AG10803 (cell line): Measurements from ENCODE around the gene PLG.
"Not testable (repeated sequence)": the region's sequence is repeated elsewhere in the genome, so short reads cannot be mapped to it uniquely, and the experiment has no call there.

Experiments
- DNase-seq: peaks from one replicate; pipeline ENCODE4 v3.0.0; 2010; ENCODE audit warnings: low read depth
- H3K4me3 ChIP-seq: 2 replicates; pipeline ENCODE4 v1.5.1; 2011; ENCODE audit warnings: mild to moderate bottlenecking, low read length, control low read depth
- CTCF ChIP-seq: conservative IDR thresholded peaks from 2 replicates; pipeline ENCODE4 v1.5.1; 2011; ENCODE audit warnings: mild to moderate bottlenecking, low read length, control low read depth, inconsistent platforms

Gene PLG

DNA sequence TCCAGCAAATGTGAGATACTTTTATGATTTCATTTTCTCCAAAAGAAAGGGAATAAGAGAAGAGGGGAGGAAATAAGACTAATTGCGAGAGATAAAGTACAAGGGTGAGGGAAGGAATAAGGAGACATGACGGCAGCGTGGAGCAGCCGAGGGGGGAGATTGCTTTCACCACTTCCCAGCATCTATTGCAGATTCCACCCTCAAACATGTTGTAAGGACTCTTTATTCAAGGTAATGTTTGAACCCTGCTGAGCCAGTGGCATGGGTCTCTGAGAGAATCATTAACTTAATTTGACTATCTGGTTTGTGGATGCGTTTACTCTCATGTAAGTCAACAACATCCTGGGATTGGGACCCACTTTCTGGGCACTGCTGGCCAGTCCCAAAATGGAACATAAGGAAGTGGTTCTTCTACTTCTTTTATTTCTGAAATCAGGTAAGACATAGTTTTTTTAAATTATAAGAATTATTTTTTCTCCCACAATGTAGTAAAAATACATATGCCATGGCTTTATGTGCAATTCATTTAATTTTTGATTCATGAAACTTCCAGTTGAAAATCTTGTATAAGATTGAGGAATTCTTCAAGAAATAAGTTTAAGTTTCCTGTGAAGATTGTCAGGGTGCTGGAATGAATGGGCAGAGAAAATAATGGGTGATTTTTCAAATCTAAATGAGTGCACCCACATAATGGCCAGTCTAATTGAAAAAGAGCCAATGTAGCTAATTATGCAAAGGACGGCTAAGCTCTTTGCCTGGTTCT is at the start of gene PLG:
TSS of gene PLG (plus strand) at position 327 of the 763 bp plus-strand sequence. CDS start at position 388, 61 bp downstream.
- not testable (repeated sequence) for H3K4me3 ChIP-seq, DNase-seq

- TF ChIP-seq CTCF = no peak
- H3K4me3 ChIP-seq = no peak overlapping the region
- no peak for DNase-seq
Observed at GRCh38 chr6:160659562-160659961, 42.5 kb upstream of the PLG start.

DNA sequence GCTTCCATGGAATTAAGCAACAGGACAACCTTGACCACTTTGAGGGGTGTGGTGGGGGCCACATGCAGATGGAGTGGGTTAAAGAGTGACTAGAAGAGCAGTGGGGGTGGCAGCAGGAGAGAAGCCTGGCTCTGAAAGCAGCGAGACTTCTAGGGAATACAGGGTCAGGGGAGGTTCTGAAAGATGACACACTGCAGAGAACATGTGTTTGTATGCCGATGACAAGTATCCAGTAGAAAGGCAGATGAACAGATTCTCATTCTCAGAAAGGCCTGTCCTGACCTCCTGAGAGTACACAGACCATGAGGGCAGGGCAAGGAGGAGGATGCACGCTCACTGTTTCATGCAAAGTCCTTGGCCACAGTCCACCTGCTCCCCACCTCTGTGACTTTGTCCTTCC is 40.8 kb upstream of the PLG start:
- no peak for DNase-seq
- H3K4me3 ChIP-seq = no peak overlapping the region
- TF ChIP-seq CTCF = no peak

- no peak for TF ChIP-seq CTCF
- no peak overlapping the region for H3K4me3 ChIP-seq
- DNase-seq = no peak
Observed at GRCh38 chr6:160662429-160662828, 39.6 kb upstream of the PLG start.

GRCh38 chr6:160662842-160663241 is 39.2 kb upstream of the PLG start:
- TF ChIP-seq CTCF = no peak
- no peak overlapping the region for H3K4me3 ChIP-seq
- no peak for DNase-seq

GRCh38 chr6:160664198-160664597 is 37.8 kb upstream of the PLG start, which contains the start of gene LPA:
TSS of gene LPA (minus strand) at chr6:160664275. CDS start at chr6:160664214, 61 bp downstream.
- not testable (repeated sequence) for H3K4me3 ChIP-seq, DNase-seq

- no peak for DNase-seq
- H3K4me3 ChIP-seq = no peak overlapping the region
- TF ChIP-seq CTCF = no peak
Observed at GRCh38 chr6:160667639-160668481, 34.2 kb upstream of the PLG start.

GRCh38 chr6:160668589-160668988 is 33.5 kb upstream of the PLG start:
- H3K4me3 ChIP-seq = no peak overlapping the region
- TF ChIP-seq CTCF = no peak
- DNase-seq = no peak

GRCh38 chr6:160676418-160676817 is 25.6 kb upstream of the PLG start:
- H3K4me3 ChIP-seq, DNase-seq: not testable (repeated sequence)
